HepG2 (cell line): ENCODE measurements around the gene NTN5. TPM values are rescaled to one million over a fixed set of nuclear protein-coding genes. Genes with fewer than 3 reads are reported as not detected.
"Not testable (repeated sequence)": the region's sequence is repeated elsewhere in the genome, so short reads cannot be mapped to it uniquely, and the experiment has no call there.

ENCODE experiments used
- ATAC-seq: fragments of 200-7000 bp; cut with Tn5 transposase; 3 replicates; pipeline ENCODE4 v1.9.1; 2020; ENCODE audit warnings: mild to moderate bottlenecking, moderate library complexity
- BruUV-seq: library from RNA; stranded (reverse); fragments of 400-500 nt; replicated peaks from 2 replicates; lab custom pipeline; 2021; lab: Mats Ljungman, UMichigan
- CTCF ChIA-PET: fragments of 300-600 bp; formaldehyde crosslinking; extraction: SDS; loops from one replicate; lab custom pipeline; 2021; ENCODE audit warnings: low total read pairs, inconsistent platforms, low intra/inter-chr PET ratio; lab: Yijun Ruan, JAX
- POLR2A ChIA-PET: fragments of 350-600 bp; sonication (Branson Sonifier 250); formaldehyde crosslinking; loops from one replicate; lab custom pipeline; 2020; ENCODE audit warnings: antibody characterized with exemption, inconsistent platforms; lab: Yijun Ruan, JAX
- DNase-seq: peaks from one replicate; pipeline ENCODE4 v3.0.0-alpha.2; 2015; ENCODE audit warnings: low spot score
- FAIRE-seq: peaks from 3 replicates; lab custom pipeline; 2011; peaks lifted over from hg19 to GRCh38; lab: Jason Lieb, UNC
- H2AFZ ChIP-seq: one replicate; pipeline ENCODE4 v1.6.1; 2011; ENCODE audit warnings: low read length, inconsistent platforms
- H3K27ac ChIP-seq: fragments of 300-600 bp; 3 replicates; pipeline ENCODE4 v1.8.0; 2011; ENCODE audit warnings: mixed run types, mild to moderate bottlenecking, mixed read lengths, low read length, inconsistent platforms; ENCODE audit not compliant: insufficient read depth; ENCODE audit errors: extremely low read length
- H3K27me3 ChIP-seq, 2 experiments: fragments of 200-600 bp in 1 of 2; 2 replicates in 1 of 2; 3 replicates in 1 of 2; pipeline versions ENCODE4 v1.6.0 to v1.8.0; 2011; ENCODE audit warnings: low read length in 2 of 2, mild to moderate bottlenecking in 2 of 2, moderate library complexity in 2 of 2, inconsistent platforms in 1 of 2; ENCODE audit not compliant: insufficient read depth in 2 of 2, control insufficient read depth in 1 of 2
- H3K36me3 ChIP-seq, 2 experiments: fragments of 200-600 bp in 1 of 2; replicated peaks in 1 of 2; 2 replicates in 1 of 2; 3 replicates in 1 of 2; pipeline versions ENCODE4 v1.5.1 to v1.8.0; 2011; ENCODE audit warnings: low read length in 2 of 2, inconsistent platforms in 1 of 2; ENCODE audit not compliant: insufficient read depth in 2 of 2, control insufficient read depth in 1 of 2
- H3K4me1 ChIP-seq: 2 replicates; pipeline ENCODE4 v1.5.1; 2012; ENCODE audit warnings: low read length, inconsistent platforms; ENCODE audit not compliant: insufficient read depth
- H3K4me2 ChIP-seq: 2 replicates; pipeline ENCODE4 v1.6.0; 2011; ENCODE audit warnings: low read depth, low read length, inconsistent platforms
- H3K4me3 ChIP-seq, 3 experiments: fragments of 200-600 bp in 1 of 3; sonication (generic), shearing (Covaris generic) in 1 of 3; replicated peaks in 1 of 3; 2 replicates each; pipeline ENCODE4 v1.5.1; 2011 to 2016; ENCODE audit warnings: low read length in 3 of 3, inconsistent platforms in 2 of 3, low read depth in 2 of 3, mild to moderate bottlenecking in 2 of 3, control low read depth in 1 of 3, mixed read lengths in 1 of 3; ENCODE audit not compliant: insufficient read depth in 1 of 3
- H3K79me2 ChIP-seq: one replicate; pipeline ENCODE4 v1.6.1; 2011; ENCODE audit warnings: low read length, inconsistent platforms; ENCODE audit not compliant: insufficient read depth
- H3K9ac ChIP-seq: 2 replicates; pipeline ENCODE4 v1.6.0; 2011; ENCODE audit warnings: mild to moderate bottlenecking, low read depth, low read length, inconsistent platforms; ENCODE audit not compliant: insufficient read depth
- H3K9me3 ChIP-seq: 2 replicates; pipeline ENCODE4 v1.5.1; 2012; ENCODE audit warnings: mild to moderate bottlenecking, low read length
- H4K20me1 ChIP-seq: 2 replicates; pipeline ENCODE4 v1.6.0; 2011; ENCODE audit warnings: inconsistent platforms, mild to moderate bottlenecking, low read length, moderate library complexity; ENCODE audit not compliant: insufficient read depth
- ATF1 ChIP-seq: IDR thresholded peaks from 2 replicates; pipeline ENCODE4 v1.6.1; 2016; ENCODE audit warnings: mild to moderate bottlenecking, control low read depth
- BHLHE40 ChIP-seq: IDR thresholded peaks from 2 replicates; pipeline ENCODE4 v1.6.1; 2011; ENCODE audit warnings: low read length, improper control_type of control experiment
- RFX5 ChIP-seq: IDR thresholded peaks from 2 replicates; pipeline ENCODE4 v1.6.1; 2011; ENCODE audit warnings: low read depth, low read length, improper control_type of control experiment
- TCF7 ChIP-seq: sonication (generic); IDR thresholded peaks from 2 replicates; pipeline ENCODE4 v1.6.1; 2016; ENCODE audit warnings: antibody characterized with exemption, low read depth
- ZNF121 ChIP-seq: sonication (generic); formaldehyde crosslinking; IDR thresholded peaks from 2 replicates; pipeline ENCODE4 v1.5.0; 2020; ENCODE audit warnings: mild to moderate bottlenecking, missing genetic modification reagents
- WGBS: methylation state at CpG from one replicate; pipeline ENCODE4 v1.1.6; 2017; ENCODE audit warnings: low lambda C conversion rate; 5-methylcytosine and 5-hydroxymethylcytosine counted together
- in situ Hi-C: cut with HindIII; loops from 2 replicates; pipeline ENCODE4 v1.10.0; 2017; ENCODE audit warnings: low pct_unique_long_range_greater_than_20kb; ENCODE audit not compliant: extremely low pct_ligation_motif_present
- intact Hi-C: fragments of 100-400 bp; cut with micrococcal nuclease; formaldehyde crosslinking; loops from one replicate; pipeline ENCODE4 v1.10.0; 2022; ENCODE audit not compliant: unreplicated experiment
- polyA plus RNA-seq, 8 experiments: library from polyadenylated mRNA; depleted of rRNA in 3 of 8; stranded (reverse) in 7 of 8; unstranded in 1 of 8; fragments of >200 nt; fragmentation: Illumina TruSeq in 4 of 8; extraction: Trizol in 4 of 8; gene quantifications; 2 replicates each; pipeline versions ENCODE4 v1.2.1 to v1.2.3, GENCODE V29; 2011 to 2016; ENCODE audit warnings: low read depth in 4 of 8, missing spikeins in 1 of 8, mixed read lengths in 1 of 8; ENCODE audit not compliant: insufficient read depth in 1 of 8
- total RNA-seq, 5 experiments: library from RNA; depleted of rRNA; stranded (reverse); fragments of >200 nt; fragmentation: Illumina TruSeq; extraction: Trizol; gene quantifications; 2 replicates each; pipeline ENCODE4 v1.2.3, GENCODE V29; 2016; ENCODE audit warnings: low read depth in 1 of 5

NTN5 gene
- total and polyA plus RNA-seq, 2 of the 13 experiments (the other 11 are each of a cell fraction or from before 2014, with no cell fraction given) = 0.05 TPM; not detected in 1

GRCh38 chr19:48657828-48658227 lies 15.0 kb downstream of the NTN5 start:
- H3K4me2 ChIP-seq, H2AFZ ChIP-seq, H4K20me1 ChIP-seq, H3K4me3 ChIP-seq, in situ Hi-C loops, POLR2A ChIA-PET, H3K9ac ChIP-seq, DNase-seq, FAIRE-seq, ATAC-seq, H3K27me3 ChIP-seq, CTCF ChIA-PET, H3K36me3 ChIP-seq, H3K9me3 ChIP-seq, H3K4me1 ChIP-seq, H3K27ac ChIP-seq, H3K79me2 ChIP-seq, BruUV-seq: not testable (repeated sequence)
- intact Hi-C loops = loop anchor here (1.0 kb wide), 1 partner anchor 33 kb away; no protein-coding TSS in a partner anchor
- 0 out of 2 replicates have a peak, but pooled peaks have one; percentile 34 for TF ChIP-seq ZNF121 (CRISPR knock-in tag)
- 38% methylated on average over 5 of the region's 5 CpGs for WGBS

GRCh38 chr19:48656840-48657474 lies 15.9 kb downstream of the NTN5 start:
- DNase-seq = no peak
- Histone ChIP-seq H3K9ac (no peak overlapping the region), H3K4me3 (no peak overlapping the region), H2AFZ (no peak overlapping the region), H3K27me3 (no peaks in the 10 kb centered on the region), H3K4me1 (peaks cover 2% of the 10 kb centered on the region; the same call in 1 of the 2 replicates), H3K9me3 (no peaks in the 10 kb centered on the region), H3K79me2 (no peaks in the 10 kb centered on the region), H3K27ac (no peak overlapping the region), H3K4me2 (no peak overlapping the region), H4K20me1 (no peaks in the 10 kb centered on the region), H3K36me3 (no peaks in the 10 kb centered on the region)
- no peak for ATAC-seq
- ChIA-PET CTCF (no interaction called here), POLR2A (no interaction called here)
- TF ChIP-seq BHLHE40 (peak; percentile 65), ATF1 (CRISPR knock-in tag) (no peak), TCF7 (no peak), RFX5 (peak; percentile 71; the same call in 1 of the 2 replicates)
- no TSS peak for BruUV-seq
- 28% methylated on average over 15 of the region's 16 CpGs for WGBS
- in situ Hi-C loops = no loop called here
- intact Hi-C loops = loop anchor here (1.0 kb wide), 1 partner anchor 34 kb away; no protein-coding TSS in a partner anchor
- no peak for FAIRE-seq
